GM19438 (cell line): ENCODE results near the gene GALNT13.

ENCODE experiments used
- ATAC-seq: cut with Tn5 transposase; IDR thresholded peaks from one replicate; pipeline ENCODE4 v1.9.1; 2021; ENCODE audit warnings: low read depth; ENCODE audit not compliant: unreplicated experiment

GALNT13 gene

GRCh38 chr2:154394600-154394999, 522.9 kb downstream of the GALNT13 start:
- no peak for ATAC-seq

- no peak for ATAC-seq
These were observed 529.0 kb downstream of the GALNT13 start for GRCh38 chr2:154400563-154401290.

- ATAC-seq, result no peak
These were observed 530.5 kb downstream of the GALNT13 start for GRCh38 chr2:154402213-154402612.

GRCh38 chr2:154403242-154403790, 531.6 kb downstream of the GALNT13 start:
- ATAC-seq, result no peak

GRCh38 chr2:154408786-154409185, 537.1 kb downstream of the GALNT13 start:
- ATAC-seq, result no peak

GRCh38 chr2:154422251-154422650, 550.5 kb downstream of the GALNT13 start:
- ATAC-seq, result no peak

GRCh38 chr2:154425994-154426393, 554.3 kb downstream of the GALNT13 start:
- ATAC-seq, result no peak

- no peak for ATAC-seq
These were observed 555.7 kb downstream of the GALNT13 start for GRCh38 chr2:154427453-154427852.

- no peak for ATAC-seq
These were observed 556.3 kb downstream of the GALNT13 start for GRCh38 chr2:154428022-154428421.

GRCh38 chr2:154433010-154433409, 561.3 kb downstream of the GALNT13 start:
- no peak for ATAC-seq

GRCh38 chr2:154437104-154437503, 565.4 kb downstream of the GALNT13 start:
- ATAC-seq, result no peak

- ATAC-seq, result no peak
These were observed 567.4 kb downstream of the GALNT13 start for GRCh38 chr2:154439156-154439555.

GRCh38 chr2:154443919-154444318, 572.2 kb downstream of the GALNT13 start:
- no peak for ATAC-seq

GRCh38 chr2:154446324-154446723, 574.6 kb downstream of the GALNT13 start:
- no peak for ATAC-seq

- no peak for ATAC-seq
These were observed 576.2 kb downstream of the GALNT13 start for GRCh38 chr2:154447727-154448418.

GRCh38 chr2:154449951-154450658, 578.4 kb downstream of the GALNT13 start:
- ATAC-seq, result no peak

GRCh38 chr2:154452471-154452870, 580.7 kb downstream of the GALNT13 start:
- no peak for ATAC-seq

- no peak for ATAC-seq
These were observed 581.3 kb downstream of the GALNT13 start for GRCh38 chr2:154452906-154453493.

- ATAC-seq, result no peak
These were observed 583.4 kb downstream of the GALNT13 start for GRCh38 chr2:154455166-154455565.

- no peak for ATAC-seq
These were observed 584.1 kb downstream of the GALNT13 start for GRCh38 chr2:154455866-154456265.

GRCh38 chr2:154457286-154457685, 585.6 kb downstream of the GALNT13 start:
- no peak for ATAC-seq
